Activated naive CD8-positive, alpha-beta T cell treated with anti-CD3 and anti-CD28 coated beads, Interleukin-2, amount 50 U/mL, for 16 hours (primary cell): Measurements from ENCODE around the gene TCF4.
"Not testable (repeated sequence)": the region's sequence is repeated elsewhere in the genome, so short reads cannot be mapped to it uniquely, and the experiment has no call there.

Experiments used
- DNase-seq: peaks from one replicate; pipeline ENCODE4 v3.0.0-alpha.2; 2020; ENCODE audit warnings: low read depth, low spot score

Gene TCF4

GRCh38 chr18:55477860-55478581 lies 110.0 kb downstream of the TCF4 start:
- no peak for DNase-seq

DNA sequence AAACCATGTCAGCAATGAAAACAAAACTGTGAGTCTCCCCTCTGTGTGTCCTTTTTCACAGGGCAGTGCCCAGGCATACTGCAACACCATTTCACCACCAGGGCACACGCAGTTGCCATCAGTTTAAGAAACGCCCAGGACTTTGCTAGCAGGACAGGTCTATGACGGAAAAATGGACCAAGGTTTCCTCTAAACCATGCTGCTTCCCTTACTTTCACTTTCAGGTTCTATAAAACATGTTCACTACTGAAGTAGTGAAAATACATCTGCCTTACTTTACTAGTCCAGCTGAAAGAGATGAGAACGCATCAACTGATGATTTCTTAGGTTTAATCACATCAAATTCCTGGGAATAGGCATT lies 110.5 kb downstream of the TCF4 start:
- no peak for DNase-seq

DNA sequence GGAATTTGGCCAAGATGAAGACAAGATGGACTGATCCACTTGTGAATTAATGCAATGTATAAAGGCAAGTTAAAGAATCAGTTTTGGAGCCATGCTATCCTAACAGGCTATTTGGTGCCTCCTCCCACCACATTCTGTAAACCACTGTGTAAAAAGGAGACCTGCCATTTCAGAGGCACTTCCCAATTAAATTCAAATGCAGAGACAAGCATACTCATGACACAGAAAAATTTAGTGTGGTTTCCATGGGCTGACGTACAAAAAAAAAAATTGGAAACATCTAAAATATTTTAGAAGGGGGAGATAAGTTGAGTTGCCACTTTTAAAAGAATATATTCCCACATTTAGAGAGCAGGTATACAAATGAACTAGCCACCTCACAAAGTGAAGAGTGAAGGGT lies 112.1 kb downstream of the TCF4 start:
- no peak for DNase-seq

DNA sequence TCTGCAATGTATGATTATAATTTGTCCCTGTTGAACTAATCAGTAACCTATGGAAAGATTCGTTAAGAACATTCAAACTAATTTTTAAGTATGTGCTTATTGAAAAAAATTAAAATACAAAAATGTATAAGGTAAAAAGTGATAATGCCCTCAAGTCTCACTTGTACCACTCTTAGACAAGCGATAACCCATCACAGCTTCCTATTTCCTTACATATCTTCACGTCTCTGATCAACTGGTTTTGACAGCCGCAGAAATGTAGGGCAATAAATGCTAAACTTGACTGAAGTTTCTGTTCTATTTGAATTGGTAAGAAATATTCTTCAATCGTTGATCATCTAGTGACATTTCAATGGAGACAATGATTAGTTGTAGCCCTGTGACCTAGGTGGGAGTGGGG lies 112.5 kb downstream of the TCF4 start:
- no peak for DNase-seq

DNA sequence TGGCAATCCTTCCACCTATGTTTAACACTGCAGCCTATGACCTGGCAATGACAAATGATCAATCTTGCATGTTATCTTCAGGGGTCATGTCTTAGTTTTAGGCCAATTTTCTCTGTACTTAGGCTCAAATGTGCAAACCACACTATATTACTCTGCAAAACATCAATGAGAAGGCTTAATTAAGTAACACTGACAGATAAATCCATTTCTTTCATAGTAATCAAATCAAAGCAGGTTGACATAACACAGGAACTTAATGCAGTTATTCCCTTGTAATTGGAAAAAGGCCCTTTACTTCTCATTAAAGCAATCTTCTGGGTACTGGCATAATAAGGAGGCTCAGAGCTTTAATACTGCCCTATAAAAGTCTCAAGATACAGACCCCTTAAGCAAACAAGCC lies 114.4 kb downstream of the TCF4 start:
- no peak for DNase-seq

DNA sequence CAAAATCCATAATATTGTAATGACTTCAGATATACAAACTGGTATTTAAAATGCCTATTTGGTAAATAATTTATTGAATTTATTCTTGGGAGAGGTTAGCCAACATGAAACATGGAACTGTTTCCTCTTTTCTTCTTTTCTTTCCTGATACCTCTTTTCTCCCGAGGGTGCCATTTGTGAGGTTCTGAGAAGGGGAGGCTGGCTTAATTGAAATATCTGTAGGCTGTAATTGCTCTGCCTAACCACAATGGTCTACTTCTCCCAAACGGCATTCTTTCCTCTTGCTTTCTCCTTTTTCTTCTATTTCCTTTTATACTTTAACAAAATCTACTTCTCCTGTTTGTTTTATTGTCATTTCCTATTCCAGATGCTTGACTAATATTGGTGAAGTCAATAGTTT lies 114.9 kb downstream of the TCF4 start:
- DNase-seq = no peak

DNA sequence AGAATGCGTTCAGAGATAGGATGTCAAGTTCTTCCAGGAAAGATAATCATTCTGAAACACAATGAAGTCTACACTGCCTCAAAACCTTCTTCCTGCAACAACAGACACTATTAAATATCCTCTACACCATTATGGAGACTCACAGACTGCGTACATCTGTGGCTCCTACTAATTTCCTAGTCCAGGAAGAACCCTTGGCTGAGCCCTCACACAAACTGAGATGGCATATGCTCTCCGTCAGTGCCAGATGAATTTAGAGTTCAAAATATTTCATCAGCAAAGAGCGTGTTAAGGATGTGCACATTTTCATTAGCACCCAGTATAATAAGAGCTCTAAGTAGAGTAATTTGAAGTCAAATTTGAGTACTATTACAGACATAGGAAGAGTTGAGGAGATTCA lies 117.2 kb downstream of the TCF4 start:
- no peak for DNase-seq

- DNase-seq = not testable (repeated sequence)
These were observed 118.9 kb downstream of the TCF4 start for GRCh38 chr18:55469134-55469533.

- DNase-seq = no peak
These were observed 121.2 kb downstream of the TCF4 start for GRCh38 chr18:55466789-55467188.

DNA sequence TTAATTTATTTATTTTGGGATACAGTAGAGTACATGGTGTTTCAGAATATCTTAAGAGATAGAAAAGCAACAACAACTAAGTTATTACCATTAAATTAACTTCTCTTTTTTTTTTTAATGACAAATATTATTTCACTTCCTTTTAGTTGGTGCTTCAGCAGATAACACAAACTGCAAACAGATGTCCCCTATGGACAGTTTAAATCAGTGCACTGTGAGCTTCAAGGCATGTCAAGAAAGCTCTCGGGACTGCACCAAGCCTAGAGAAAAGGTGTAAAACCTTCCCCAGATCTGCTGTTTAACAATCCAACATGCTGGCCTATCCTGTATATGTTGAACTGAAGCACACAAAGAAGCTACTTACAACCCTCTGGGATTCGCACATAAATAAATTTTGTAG lies 122.7 kb downstream of the TCF4 start:
- DNase-seq = no peak

DNA sequence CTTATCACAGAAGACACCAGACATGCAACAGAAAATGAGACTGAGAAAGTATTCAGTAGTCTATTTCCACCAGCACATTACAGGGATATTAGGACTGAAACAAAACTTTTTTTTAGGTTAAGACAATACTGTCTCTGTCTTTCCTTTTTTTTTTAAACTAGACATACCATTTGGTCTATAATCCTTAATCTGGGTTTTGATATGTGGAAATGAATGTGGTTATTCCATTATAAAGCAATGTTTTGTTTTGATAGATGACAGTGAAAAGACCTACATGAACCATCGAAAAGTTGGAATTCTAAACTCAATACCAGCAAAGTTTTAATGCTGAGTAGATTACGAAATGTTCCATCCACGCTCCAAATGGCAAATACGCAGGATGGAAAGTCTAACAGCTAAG lies 123.4 kb downstream of the TCF4 start:
- no peak for DNase-seq

DNA sequence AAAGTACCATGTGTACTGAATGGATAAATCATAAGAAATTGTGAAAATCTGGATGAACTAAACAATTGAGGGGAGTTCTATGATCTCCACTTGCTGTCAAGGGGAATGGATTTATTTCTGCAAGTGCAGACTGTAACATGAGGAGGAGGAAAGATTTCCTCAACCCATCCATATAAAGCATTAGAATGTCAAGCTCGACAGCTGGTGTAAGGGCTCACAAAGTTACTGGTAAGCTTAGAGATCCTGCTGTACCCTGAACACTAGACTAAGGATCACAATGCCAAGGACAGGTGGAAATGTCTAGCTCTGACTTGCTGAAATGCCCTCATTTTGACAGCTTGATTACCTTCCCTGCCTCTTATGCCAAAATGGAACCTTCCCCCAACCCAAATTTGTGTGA lies 125.3 kb downstream of the TCF4 start:
- DNase-seq = no peak

- no peak for DNase-seq
These were observed 126.1 kb downstream of the TCF4 start for GRCh38 chr18:55461848-55462247.

DNA sequence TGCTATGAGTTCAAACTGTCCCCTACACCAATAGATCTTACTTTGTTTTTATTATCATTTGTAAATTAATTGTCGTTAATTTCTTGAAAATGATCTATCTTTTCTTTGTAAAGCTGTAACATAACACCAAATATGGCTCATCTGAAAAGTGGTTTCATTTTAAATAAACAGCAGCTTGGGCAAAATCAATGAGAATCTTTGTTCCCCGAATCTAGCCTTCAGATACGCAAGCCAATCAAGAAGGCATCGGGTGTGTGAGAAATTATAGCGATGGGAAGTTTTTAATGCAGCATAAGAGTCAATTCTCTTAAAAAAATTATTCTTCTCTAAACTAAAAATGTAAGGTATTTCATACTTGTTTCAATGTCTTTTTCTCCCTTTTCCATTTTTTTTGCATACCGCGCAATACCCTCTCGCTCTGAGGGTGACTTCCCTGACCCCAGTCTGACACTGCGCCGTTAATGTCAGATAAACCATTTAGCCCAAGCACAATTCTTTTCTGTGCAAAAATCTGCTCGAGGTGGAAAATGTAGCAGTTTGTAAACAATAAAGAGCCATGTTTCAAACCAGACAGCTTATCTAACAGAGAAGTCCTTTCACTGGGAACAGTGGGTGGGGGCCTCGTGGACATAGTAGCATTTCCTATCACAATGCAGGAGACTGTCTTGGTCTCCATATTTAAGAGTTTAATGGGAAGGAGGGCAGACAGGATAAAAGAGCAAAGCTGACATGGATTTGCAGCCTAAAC lies 129.4 kb downstream of the TCF4 start:
- no peak for DNase-seq

DNA sequence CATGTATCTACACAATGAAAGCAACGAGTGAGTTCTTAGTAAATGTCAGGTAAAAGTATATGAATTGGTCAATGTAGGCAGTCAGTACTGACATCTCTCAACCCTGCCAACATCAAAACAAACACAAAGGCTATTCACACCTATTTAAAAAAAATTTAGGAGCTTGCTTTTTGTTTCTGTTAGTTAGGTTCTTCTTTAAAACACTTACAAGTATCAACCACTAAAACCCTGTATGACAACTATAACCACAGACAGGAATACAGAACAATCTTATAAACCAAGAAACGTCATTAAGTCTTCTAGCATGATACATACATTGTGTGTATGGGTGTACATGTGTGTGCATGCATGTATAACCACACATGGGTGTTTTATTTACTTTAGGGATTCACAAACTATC lies 131.0 kb downstream of the TCF4 start:
- no peak for DNase-seq

DNA sequence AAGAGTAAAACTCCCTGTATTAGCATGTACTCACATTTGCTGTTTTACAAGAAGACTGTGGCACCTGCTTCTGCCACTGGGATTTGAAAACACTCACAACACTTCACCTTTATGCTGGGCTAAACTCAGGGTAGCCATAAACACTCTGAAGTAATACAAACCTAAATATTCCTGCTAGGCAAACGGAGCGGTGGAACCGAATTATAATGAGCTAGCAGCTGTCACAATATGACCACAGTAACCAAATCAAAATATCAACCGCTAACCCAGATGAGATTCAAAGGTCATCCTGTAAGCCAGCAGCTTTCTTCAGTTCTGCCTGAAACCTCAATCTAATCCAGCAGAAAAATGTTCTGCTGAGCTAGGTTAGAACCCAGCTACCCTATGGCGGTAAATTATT lies 132.1 kb downstream of the TCF4 start:
- DNase-seq = no peak

GRCh38 chr18:55453186-55453585 lies 134.8 kb downstream of the TCF4 start:
- DNase-seq = no peak

DNA sequence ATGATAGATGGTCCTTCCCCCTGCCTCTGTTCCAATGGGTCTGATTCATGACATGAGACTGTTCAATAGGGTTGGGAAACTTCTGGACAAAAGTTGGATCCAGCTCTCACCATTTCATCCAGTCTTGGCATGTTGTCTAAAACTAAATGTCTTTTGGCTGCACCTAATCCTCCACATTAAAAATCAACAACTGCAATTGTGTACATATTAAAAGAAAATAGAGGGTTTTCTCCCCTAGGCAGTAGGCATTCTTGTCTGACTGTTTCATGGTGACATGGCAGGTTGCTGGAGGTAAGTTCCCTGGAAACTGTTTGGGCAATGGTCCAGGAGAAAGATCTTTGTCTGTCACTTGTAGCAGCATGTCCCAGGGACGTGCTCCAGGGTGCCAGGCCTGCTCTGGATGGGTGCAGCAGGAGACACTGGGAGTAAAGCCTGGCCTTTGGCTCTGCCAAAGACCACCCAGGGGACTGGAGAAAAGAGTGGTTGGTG lies 135.8 kb downstream of the TCF4 start:
- DNase-seq = no peak

GRCh38 chr18:55449412-55450140 lies 138.4 kb downstream of the TCF4 start:
- no peak for DNase-seq

DNA sequence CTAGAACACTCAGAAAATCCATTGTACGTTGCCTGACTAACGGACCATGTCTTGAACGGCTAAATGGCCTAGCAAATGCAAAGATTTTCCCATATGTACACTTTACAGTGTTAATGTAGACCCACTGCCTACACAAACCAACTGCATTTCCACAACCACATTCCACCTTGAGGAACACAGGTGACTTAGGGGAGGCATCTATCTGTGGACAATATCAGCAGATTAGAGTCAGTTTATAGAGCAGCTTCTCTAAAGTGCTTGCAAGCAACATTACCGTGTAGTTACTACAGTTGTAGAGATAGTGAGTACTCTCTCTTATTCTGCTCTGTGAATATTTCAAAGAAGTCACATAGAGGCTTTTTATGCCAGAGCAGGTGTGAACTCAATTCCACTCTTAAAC lies 139.6 kb downstream of the TCF4 start:
- DNase-seq = no peak

GRCh38 chr18:55447672-55448018 lies 140.3 kb downstream of the TCF4 start:
- DNase-seq = no peak

GRCh38 chr18:55446996-55447671 lies 140.9 kb downstream of the TCF4 start:
- DNase-seq = no peak
